ENCODE results near the gene SH3RF3.

The SH3RF3 gene

GRCh38 chr2:109133746-109134145 lies 4.7 kb downstream of the SH3RF3 start:
- Histone ChIP-seq H3K23ac (ENCODE audit: low read length) (no peak overlapping the region), H2BK5ac (ENCODE audit: low read depth, low read length, poor library complexity) (no peak overlapping the region), H3K79me1 (ENCODE audit: low read length) (no peaks in the 10 kb centered on the region), H2AK5ac (ENCODE audit: low read length) (no peak overlapping the region), H3K4ac (ENCODE audit: low read depth, low read length) (no peak overlapping the region), H3K79me2 (ENCODE audit: control insufficient read depth, insufficient read depth, low read length, poor library complexity) (no peaks in the 10 kb centered on the region), H2AFZ (ENCODE audit: insufficient read depth, low read length, poor library complexity) (no peak overlapping the region), H3K27ac (ENCODE audit: low read depth, low read length) (no peak overlapping the region), H4K91ac (ENCODE audit: low read depth, low read length) (no peak overlapping the region), H4K12ac (ENCODE audit: low read depth, low read length) (no peak overlapping the region), H3K4me3 (ENCODE audit: low read depth, low read length) (no peak overlapping the region), H3K9ac (ENCODE audit: low read length) (no peak overlapping the region), H2BK120ac (ENCODE audit: insufficient read depth, low read length, poor library complexity) (no peak overlapping the region), H3K18ac (ENCODE audit: low read length) (no peak overlapping the region), H3K4me2 (ENCODE audit: low read length) (no peak overlapping the region), H3K14ac (ENCODE audit: low read length) (no peak overlapping the region), H3K27me3 (ENCODE audit: insufficient read depth, low read length) (peaks cover 21% of the 10 kb centered on the region), H4K8ac (ENCODE audit: low read depth, low read length) (no peak overlapping the region), H3K9me3 (ENCODE audit: insufficient read depth, low read depth, low read length) (peaks cover 6% of the 10 kb centered on the region), H3K4me1 (ENCODE audit: control insufficient read depth in 1 of 2, insufficient read depth in 2 of 2, low read length in 2 of 2) (peaks cover 10 to 13% of the 10 kb centered on the region in 2 experiments), H3K36me3 (ENCODE audit: control insufficient read depth in 1 of 2, insufficient read depth in 2 of 2, low read length in 2 of 2) (no peaks in the 10 kb centered on the region), H2BK12ac (ENCODE audit: low read length) (no peak overlapping the region)
- no CpG with 5 or more reads among the region's 3 CpGs for WGBS (ENCODE audit: extremely low coverage, insufficient coverage, insufficient read length)
- no peak for DNase-seq

GRCh38 chr2:109134741-109135358 lies 5.8 kb downstream of the SH3RF3 start:
- no peaks in the 10 kb centered on the region for H3K79me1 ChIP-seq (ENCODE audit: low read length)
- H3K9me3 ChIP-seq (ENCODE audit: insufficient read depth, low read depth, low read length), result peaks cover 3% of the 10 kb centered on the region
- H2BK12ac ChIP-seq (ENCODE audit: low read length), result no peak overlapping the region
- H3K18ac ChIP-seq (ENCODE audit: low read length), result no peak overlapping the region
- no peak overlapping the region for H3K23ac ChIP-seq (ENCODE audit: low read length)
- H3K27me3 ChIP-seq (ENCODE audit: insufficient read depth, low read length), result peaks cover 10% of the 10 kb centered on the region
- no peaks in the 10 kb centered on the region for H3K79me2 ChIP-seq (ENCODE audit: control insufficient read depth, insufficient read depth, low read length, poor library complexity)
- H3K4me3 ChIP-seq (ENCODE audit: low read depth, low read length), result no peak overlapping the region
- peaks cover 0 to 3% of the 10 kb centered on the region in 2 experiments for H3K4me1 ChIP-seq (ENCODE audit: control insufficient read depth in 1 of 2, insufficient read depth in 2 of 2, low read length in 2 of 2)
- DNase-seq, result no peak
- H2AK5ac ChIP-seq (ENCODE audit: low read length), result no peak overlapping the region
- no peak overlapping the region for H2BK120ac ChIP-seq (ENCODE audit: insufficient read depth, low read length, poor library complexity)
- no peak overlapping the region for H3K14ac ChIP-seq (ENCODE audit: low read length)
- WGBS (ENCODE audit: extremely low coverage, insufficient coverage, insufficient read length), result no CpG with 5 or more reads among the region's 8 CpGs
- no peak overlapping the region for H3K9ac ChIP-seq (ENCODE audit: low read length)
- H4K12ac ChIP-seq (ENCODE audit: low read depth, low read length), result no peak overlapping the region
- H3K4ac ChIP-seq (ENCODE audit: low read depth, low read length), result no peak overlapping the region
- H3K36me3 ChIP-seq (ENCODE audit: control insufficient read depth in 1 of 2, insufficient read depth in 2 of 2, low read length in 2 of 2), result no peaks in the 10 kb centered on the region
- no peak overlapping the region for H4K8ac ChIP-seq (ENCODE audit: low read depth, low read length)
- H2BK5ac ChIP-seq (ENCODE audit: low read depth, low read length, poor library complexity), result no peak overlapping the region
- H3K27ac ChIP-seq (ENCODE audit: low read depth, low read length), result no peak overlapping the region
- H2AFZ ChIP-seq (ENCODE audit: insufficient read depth, low read length, poor library complexity), result no peak overlapping the region
- H3K4me2 ChIP-seq (ENCODE audit: low read length), result no peak overlapping the region
- H4K91ac ChIP-seq (ENCODE audit: low read depth, low read length), result no peak overlapping the region

GRCh38 chr2:109135359-109136197 lies 6.6 kb downstream of the SH3RF3 start:
- WGBS (ENCODE audit: extremely low coverage, insufficient coverage, insufficient read length), result no CpG with 5 or more reads among the region's 17 CpGs

GRCh38 chr2:109136542-109136941 lies 7.5 kb downstream of the SH3RF3 start:
- Histone ChIP-seq H2BK5ac (ENCODE audit: low read depth, low read length, poor library complexity) (no peak overlapping the region), H2AK5ac (ENCODE audit: low read length) (no peak overlapping the region), H2BK12ac (ENCODE audit: low read length) (no peak overlapping the region), H3K9ac (ENCODE audit: low read length) (no peak overlapping the region), H3K18ac (ENCODE audit: low read length) (no peak overlapping the region), H3K4me1 (ENCODE audit: control insufficient read depth in 1 of 2, insufficient read depth in 2 of 2, low read length in 2 of 2) (no peaks in the 10 kb centered on the region), H4K12ac (ENCODE audit: low read depth, low read length) (no peak overlapping the region), H2BK120ac (ENCODE audit: insufficient read depth, low read length, poor library complexity) (no peak overlapping the region), H3K27me3 (ENCODE audit: insufficient read depth, low read length) (peaks cover 3% of the 10 kb centered on the region), H3K4me2 (ENCODE audit: low read length) (no peak overlapping the region), H3K27ac (ENCODE audit: low read depth, low read length) (no peak overlapping the region), H3K9me3 (ENCODE audit: insufficient read depth, low read depth, low read length) (no peaks in the 10 kb centered on the region), H3K4me3 (ENCODE audit: low read depth, low read length) (no peak overlapping the region), H3K79me1 (ENCODE audit: low read length) (no peaks in the 10 kb centered on the region), H2AFZ (ENCODE audit: insufficient read depth, low read length, poor library complexity) (no peak overlapping the region), H3K23ac (ENCODE audit: low read length) (no peak overlapping the region), H3K36me3 (ENCODE audit: control insufficient read depth in 1 of 2, insufficient read depth in 2 of 2, low read length in 2 of 2) (no peaks in the 10 kb centered on the region), H4K8ac (ENCODE audit: low read depth, low read length) (no peak overlapping the region), H3K4ac (ENCODE audit: low read depth, low read length) (no peak overlapping the region), H3K79me2 (ENCODE audit: control insufficient read depth, insufficient read depth, low read length, poor library complexity) (no peaks in the 10 kb centered on the region), H4K91ac (ENCODE audit: low read depth, low read length) (no peak overlapping the region), H3K14ac (ENCODE audit: low read length) (no peak overlapping the region)
- DNase-seq, result no peak
- WGBS (ENCODE audit: extremely low coverage, insufficient coverage, insufficient read length), result no CpG with 5 or more reads among the region's 7 CpGs

More at GRCh38 chr2:109135359-109136197, 6.6 kb downstream of the SH3RF3 start:
- H3K79me2 ChIP-seq (ENCODE audit: control insufficient read depth, insufficient read depth, low read length, poor library complexity), result no peaks in the 10 kb centered on the region
- no peak overlapping the region for H3K23ac ChIP-seq (ENCODE audit: low read length)
- no peak for DNase-seq
- no peak overlapping the region for H2AFZ ChIP-seq (ENCODE audit: insufficient read depth, low read length, poor library complexity)
- H3K27ac ChIP-seq (ENCODE audit: low read depth, low read length), result no peak overlapping the region
- no peak overlapping the region for H4K12ac ChIP-seq (ENCODE audit: low read depth, low read length)
- no peaks in the 10 kb centered on the region for H3K4me1 ChIP-seq (ENCODE audit: control insufficient read depth in 1 of 2, insufficient read depth in 2 of 2, low read length in 2 of 2)
- H3K4me2 ChIP-seq (ENCODE audit: low read length), result no peak overlapping the region
- no peak overlapping the region for H3K18ac ChIP-seq (ENCODE audit: low read length)
- H3K9ac ChIP-seq (ENCODE audit: low read length), result no peak overlapping the region
- peaks cover 3% of the 10 kb centered on the region for H3K27me3 ChIP-seq (ENCODE audit: insufficient read depth, low read length)
- no peaks in the 10 kb centered on the region for H3K79me1 ChIP-seq (ENCODE audit: low read length)
- H3K4me3 ChIP-seq (ENCODE audit: low read depth, low read length), result no peak overlapping the region
- H2AK5ac ChIP-seq (ENCODE audit: low read length), result no peak overlapping the region
- no peak overlapping the region for H2BK5ac ChIP-seq (ENCODE audit: low read depth, low read length, poor library complexity)
- no peak overlapping the region for H2BK12ac ChIP-seq (ENCODE audit: low read length)
- H3K36me3 ChIP-seq (ENCODE audit: control insufficient read depth in 1 of 2, insufficient read depth in 2 of 2, low read length in 2 of 2), result no peaks in the 10 kb centered on the region
- no peaks in the 10 kb centered on the region for H3K9me3 ChIP-seq (ENCODE audit: insufficient read depth, low read depth, low read length)
- H3K4ac ChIP-seq (ENCODE audit: low read depth, low read length), result no peak overlapping the region
- H4K91ac ChIP-seq (ENCODE audit: low read depth, low read length), result no peak overlapping the region
- no peak overlapping the region for H4K8ac ChIP-seq (ENCODE audit: low read depth, low read length)
- no peak overlapping the region for H2BK120ac ChIP-seq (ENCODE audit: insufficient read depth, low read length, poor library complexity)
- H3K14ac ChIP-seq (ENCODE audit: low read length), result no peak overlapping the region

All from trophoblast cell (in vitro differentiated cells and primary cell).